H1 (cell line): ENCODE measurements around the gene SH3GL2. TPM values are rescaled to one million over a fixed set of nuclear protein-coding genes. Genes with fewer than 3 reads are reported as not detected.

Experiments used
- CHD7 ChIP-seq: fragments of 300-600 bp; sonication (generic); IDR thresholded peaks from 2 replicates; pipeline ENCODE4 v1.7.1; 2012; ENCODE audit warnings: low read length, moderate library complexity, mild to moderate bottlenecking, inconsistent platforms; ENCODE audit not compliant: insufficient replicate concordance
- POLR2A ChIP-seq, 2 experiments: IDR thresholded peaks; 1 replicate in 1 of 2; 2 replicates in 1 of 2; pipeline ENCODE4 v1.6.1; 2011; ENCODE audit warnings: low read depth in 2 of 2, low read length in 2 of 2, mild to moderate bottlenecking in 2 of 2; ENCODE audit errors: control extremely low read depth in 1 of 2
- polyA plus RNA-seq, 7 experiments: library from polyadenylated mRNA; depleted of rRNA in 3 of 7; stranded (reverse) in 5 of 7; unstranded in 2 of 7; fragments of >200 nt in 5 of 7; fragments of 200-250 nt in 2 of 7; gene quantifications; 1 replicate in 5 of 7; 2 replicates in 1 of 7; 4 replicates in 1 of 7; pipeline versions ENCODE4 v1.2.1 to v1.2.3, GENCODE V29; 2011 to 2013; ENCODE audit warnings: missing spikeins in 2 of 7, mixed read lengths in 2 of 7
- total RNA-seq: library from RNA; stranded (reverse); fragmentation: NEBNext Ultra II Directional; extraction: Animal tissue kit (Norgen Biotek cat#: 25700); gene quantifications from 2 replicates; pipeline ENCODE4 v1.2.1, GENCODE V29; 2021

SH3GL2 gene
- total and polyA plus RNA-seq, 2 of the 8 experiments (the other 6 are each of a cell fraction or from before 2014, with no cell fraction given), result 4.7 to 5.3 TPM

- TF ChIP-seq CHD7 (no peak), POLR2A (IDR thresholded peaks at IDR 0.05; ENCODE audit: control extremely low read depth in 1 of 2, low read depth in 2 of 2, low read length in 2 of 2) (no peak)
These were observed 197.9 kb downstream of the SH3GL2 start (continued) for GRCh38 chr9:17776735-17777134.
